ENCODE results near the gene EID1. TPM values are rescaled to one million over a fixed set of nuclear protein-coding genes. Genes with fewer than 3 reads are reported as not detected.

EID1 gene
- total and polyA plus RNA-seq, 2 donors (not counting 3 experiments of a cell fraction or from before 2014, with no cell fraction given) = 146 to 155 TPM

DNA sequence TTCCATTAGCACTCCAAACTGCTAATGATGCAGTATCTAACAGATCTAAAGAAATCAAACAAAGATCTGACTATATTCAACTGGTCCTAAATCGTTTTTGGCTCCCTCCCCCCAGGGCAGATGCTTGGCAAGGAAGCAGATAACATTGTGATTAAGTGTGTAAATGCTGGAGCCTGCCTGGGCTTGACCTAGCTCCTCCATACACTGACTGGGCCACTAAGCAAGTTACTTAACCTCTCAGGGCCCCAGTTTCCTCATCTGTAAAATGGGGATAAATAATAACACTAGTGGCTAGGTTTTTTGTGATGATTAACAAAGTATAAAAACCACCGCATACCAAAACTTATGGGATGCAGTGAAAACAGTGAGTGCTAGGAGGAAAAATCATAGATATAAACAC, 9.2 kb downstream of the EID1 start:
- DNase-seq (ENCODE audit: low read depth, low spot score) (no peak), FAIRE-seq (no peak)
- H4K20me1 ChIP-seq (replicated peaks; ENCODE audit: control insufficient read depth, extremely low read depth, insufficient read depth, low read length) = no peaks in the 10 kb centered on the region
- H3K9me1 ChIP-seq (replicated peaks; ENCODE audit: control insufficient read depth, extremely low read depth, insufficient read depth, low read length) = no peaks in the 10 kb centered on the region
- no peaks in the 10 kb centered on the region for H3K79me2 ChIP-seq (ENCODE audit: control insufficient read depth, insufficient read depth, low read length)
- dilution Hi-C loops (cut with MboI; ENCODE audit: extremely low pct_ligation_motif_present, low sequenced_read_pairs) (no loop called here), intact Hi-C loops (cut with micrococcal nuclease) (no loop called here)
- ChIA-PET POLR2A (no interaction called here), CTCF (interaction anchor here (1.1 to 2.0 kb wide), 2 partner anchors 25 to 1258 kb away, joined by 4 to 8 read pairs; no protein-coding TSS in a partner anchor)
- no peak overlapping the region for H3K4me3 ChIP-seq (replicated peaks in 1 of 3; ENCODE audit: insufficient read depth in 1 of 3, low read depth in 1 of 3, low read length in 3 of 3)
- H3K27ac ChIP-seq (ENCODE audit: insufficient read depth, low read depth, low read length) = no peak overlapping the region
- peaks cover 0 to 4% of the 10 kb centered on the region in 2 experiments for H3K27me3 ChIP-seq (ENCODE audit: control insufficient read depth in 2 of 2, insufficient read depth in 2 of 2, low read length in 2 of 2)
- H3K36me3 ChIP-seq (ENCODE audit: control insufficient read depth in 2 of 2, extremely low read depth in 1 of 2, insufficient read depth in 2 of 2, low read length in 2 of 2) = no peaks in the 10 kb centered on the region
- BruUV-seq (replicated peaks) = no TSS peak
- H3K9ac ChIP-seq (replicated peaks; ENCODE audit: extremely low read depth, insufficient read depth, low read length) = no peak overlapping the region
- no peaks in the 10 kb centered on the region for H3K4me1 ChIP-seq (ENCODE audit: control insufficient read depth, extremely low read depth, insufficient read depth, low read length)
- TF ChIP-seq, protein P1, sequence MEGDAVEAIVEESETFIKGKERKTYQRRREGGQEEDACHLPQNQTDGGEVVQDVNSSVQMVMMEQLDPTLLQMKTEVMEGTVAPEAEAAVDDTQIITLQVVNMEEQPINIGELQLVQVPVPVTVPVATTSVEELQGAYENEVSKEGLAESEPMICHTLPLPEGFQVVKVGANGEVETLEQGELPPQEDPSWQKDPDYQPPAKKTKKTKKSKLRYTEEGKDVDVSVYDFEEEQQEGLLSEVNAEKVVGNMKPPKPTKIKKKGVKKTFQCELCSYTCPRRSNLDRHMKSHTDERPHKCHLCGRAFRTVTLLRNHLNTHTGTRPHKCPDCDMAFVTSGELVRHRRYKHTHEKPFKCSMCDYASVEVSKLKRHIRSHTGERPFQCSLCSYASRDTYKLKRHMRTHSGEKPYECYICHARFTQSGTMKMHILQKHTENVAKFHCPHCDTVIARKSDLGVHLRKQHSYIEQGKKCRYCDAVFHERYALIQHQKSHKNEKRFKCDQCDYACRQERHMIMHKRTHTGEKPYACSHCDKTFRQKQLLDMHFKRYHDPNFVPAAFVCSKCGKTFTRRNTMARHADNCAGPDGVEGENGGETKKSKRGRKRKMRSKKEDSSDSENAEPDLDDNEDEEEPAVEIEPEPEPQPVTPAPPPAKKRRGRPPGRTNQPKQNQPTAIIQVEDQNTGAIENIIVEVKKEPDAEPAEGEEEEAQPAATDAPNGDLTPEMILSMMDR (IDR thresholded peaks at IDR 0.05; ENCODE audit: extremely low read depth in 1 of 2, insufficient read depth in 1 of 2, low read depth in 1 of 2, low read length in 2 of 2) = no peak
- TF ChIP-seq JUN (IDR thresholded peaks at IDR 0.05; ENCODE audit: borderline replicate concordance, insufficient read depth, insufficient read length, low read depth) (no peak), MYC (IDR thresholded peaks at IDR 0.05; ENCODE audit: low read depth, low read length) (no peak), POLR2A (IDR thresholded peaks at IDR 0.05; ENCODE audit: low read depth, low read length) (no peak), POLR2AphosphoS5 (IDR thresholded peaks at IDR 0.05; ENCODE audit: insufficient read depth, low read depth, low read length) (no peak)
- H2AFZ ChIP-seq (ENCODE audit: low read depth, low read length) = no peak overlapping the region
- H3K9me3 ChIP-seq (replicated peaks; ENCODE audit: control insufficient read depth, insufficient read depth, low read length) = no peaks in the 10 kb centered on the region
- no peak overlapping the region for H3K4me2 ChIP-seq (ENCODE audit: insufficient read depth, low read length)

DNA sequence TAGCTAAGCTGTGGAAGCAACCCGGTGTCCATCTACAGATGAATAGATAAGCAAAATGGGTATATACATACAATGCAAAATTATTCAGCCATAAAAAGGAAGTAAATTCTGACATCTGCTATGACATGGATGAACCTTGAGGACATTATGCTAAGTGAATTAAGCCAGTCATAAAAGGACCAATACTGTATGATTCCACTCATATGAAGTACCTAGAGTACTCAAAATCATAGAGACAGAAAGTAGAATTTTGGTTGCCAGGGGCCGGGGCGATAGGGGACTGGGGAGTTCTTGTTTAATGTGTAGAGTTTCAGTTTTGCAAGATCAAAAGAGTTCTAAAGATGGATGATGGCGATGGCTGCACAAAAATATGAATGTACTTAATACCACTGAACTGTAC, 10.3 kb downstream of the EID1 start:
- CTCF ChIA-PET = interaction anchor here (1.1 to 2.0 kb wide), 2 partner anchors 26 to 1257 kb away, joined by 4 to 8 read pairs; no protein-coding TSS in a partner anchor

More for the DNA sequence above, 10.3 kb downstream of the EID1 start:
- H3K27ac ChIP-seq (ENCODE audit: insufficient read depth, low read depth, low read length) = no peak overlapping the region
- intact Hi-C loops (cut with micrococcal nuclease) = no loop called here
- H4K20me1 ChIP-seq (replicated peaks; ENCODE audit: control insufficient read depth, extremely low read depth, insufficient read depth, low read length) = no peaks in the 10 kb centered on the region
- H3K9me3 ChIP-seq (replicated peaks; ENCODE audit: control insufficient read depth, insufficient read depth, low read length) = no peaks in the 10 kb centered on the region
- H3K36me3 ChIP-seq (ENCODE audit: control insufficient read depth in 2 of 2, extremely low read depth in 1 of 2, insufficient read depth in 2 of 2, low read length in 2 of 2) = no peaks in the 10 kb centered on the region
- BruUV-seq (replicated peaks) = no TSS peak
- POLR2A ChIA-PET = interaction anchor here (0.7 kb wide), 1 partner anchor 333 kb away, joined by 6 read pairs; no protein-coding TSS in a partner anchor
- TF ChIP-seq GATA2 (IDR thresholded peaks at IDR 0.05; ENCODE audit: insufficient read depth, insufficient read length, low read depth, low read length) = no peak
- no peak for TF ChIP-seq EZH2 (IDR thresholded peaks at IDR 0.05; ENCODE audit: borderline replicate concordance, low read depth, low read length, severe bottlenecking)
- TF ChIP-seq MYC (IDR thresholded peaks at IDR 0.05; ENCODE audit: low read depth, low read length) = no peak
- TF ChIP-seq JUN (IDR thresholded peaks at IDR 0.05; ENCODE audit: borderline replicate concordance, insufficient read depth, insufficient read length, low read depth) = no peak
- TF ChIP-seq POLR2AphosphoS5 (IDR thresholded peaks at IDR 0.05; ENCODE audit: insufficient read depth, low read depth, low read length) = no peak
- TF ChIP-seq, protein P1 (IDR thresholded peaks at IDR 0.05; ENCODE audit: extremely low read depth in 1 of 2, insufficient read depth in 1 of 2, low read depth in 1 of 2, low read length in 2 of 2) = no peak
- no peak for TF ChIP-seq POLR2A (IDR thresholded peaks at IDR 0.05; ENCODE audit: low read depth, low read length)
- TF ChIP-seq FOS (IDR thresholded peaks at IDR 0.05; ENCODE audit: borderline replicate concordance, insufficient read depth, low read length) = no peak
- no peak for TF ChIP-seq MAX (IDR thresholded peaks at IDR 0.05; ENCODE audit: insufficient read depth, insufficient read length)
- H3K9ac ChIP-seq (replicated peaks; ENCODE audit: extremely low read depth, insufficient read depth, low read length) = no peak overlapping the region
- FAIRE-seq (no peak), DNase-seq (ENCODE audit: low read depth, low spot score) (no peak)
- H3K79me2 ChIP-seq (ENCODE audit: control insufficient read depth, insufficient read depth, low read length) = no peaks in the 10 kb centered on the region
- dilution Hi-C loops (cut with MboI; ENCODE audit: extremely low pct_ligation_motif_present, low sequenced_read_pairs) = no loop called here
- H3K9me1 ChIP-seq (replicated peaks; ENCODE audit: control insufficient read depth, extremely low read depth, insufficient read depth, low read length) = no peaks in the 10 kb centered on the region
- no peak overlapping the region for H2AFZ ChIP-seq (ENCODE audit: low read depth, low read length)
- H3K4me3 ChIP-seq (replicated peaks in 1 of 3; ENCODE audit: insufficient read depth in 1 of 3, low read depth in 1 of 3, low read length in 3 of 3) = no peak overlapping the region
- peaks cover 2 to 4% of the 10 kb centered on the region in 2 experiments for H3K27me3 ChIP-seq (ENCODE audit: control insufficient read depth in 2 of 2, insufficient read depth in 2 of 2, low read length in 2 of 2)
- H3K4me1 ChIP-seq (ENCODE audit: control insufficient read depth, extremely low read depth, insufficient read depth, low read length) = no peaks in the 10 kb centered on the region
- no peak overlapping the region for H3K4me2 ChIP-seq (ENCODE audit: insufficient read depth, low read length)
